GM18909 (cell line): Measurements from ENCODE around the gene PIKFYVE.
A peak's percentile ranks its signal among the peaks of the same experiment; 100 is the strongest.
"Not testable (repeated sequence)": the region's sequence is repeated elsewhere in the genome, so short reads cannot be mapped to it uniquely, and the experiment has no call there.

ENCODE experiments used
- ATAC-seq: cut with Tn5 transposase; IDR thresholded peaks from one replicate; pipeline ENCODE4 v1.9.1; 2021; ENCODE audit warnings: mild to moderate bottlenecking; ENCODE audit not compliant: unreplicated experiment, poor library complexity

Gene PIKFYVE

GRCh38 chr2:208265801-208266552, at the start of gene PIKFYVE:
TSS of gene PIKFYVE (plus strand) at chr2:208266255. CDS start at chr2:208271520, 5,265 bp downstream.
- peak; percentile 90 for ATAC-seq

GRCh38 chr2:208221873-208222272, 44.2 kb upstream of the PIKFYVE start:
- ATAC-seq = not testable (repeated sequence)

- no peak for ATAC-seq
These were observed 43.7 kb upstream of the PIKFYVE start for GRCh38 chr2:208222351-208222750.

- ATAC-seq = no peak
These were observed 41.3 kb upstream of the PIKFYVE start for GRCh38 chr2:208224802-208225201.

- ATAC-seq = no peak
These were observed 38.3 kb upstream of the PIKFYVE start for GRCh38 chr2:208227581-208228232.

- no peak for ATAC-seq
These were observed 37.6 kb upstream of the PIKFYVE start for GRCh38 chr2:208228476-208228875.

GRCh38 chr2:208234786-208235185, 31.3 kb upstream of the PIKFYVE start:
- no peak for ATAC-seq

- ATAC-seq = no peak
These were observed 30.2 kb upstream of the PIKFYVE start for GRCh38 chr2:208235860-208236259.

- ATAC-seq = no peak
These were observed 26.1 kb upstream of the PIKFYVE start for GRCh38 chr2:208239770-208240493.

- no peak for ATAC-seq
These were observed 25.3 kb upstream of the PIKFYVE start for GRCh38 chr2:208240619-208241209.

- no peak for ATAC-seq
These were observed 21.6 kb upstream of the PIKFYVE start for GRCh38 chr2:208244422-208244821.

- no peak for ATAC-seq
These were observed 20.3 kb upstream of the PIKFYVE start for GRCh38 chr2:208245746-208246145.

- no peak for ATAC-seq
These were observed 17.5 kb upstream of the PIKFYVE start for GRCh38 chr2:208248601-208249000.

GRCh38 chr2:208249296-208249695, 16.8 kb upstream of the PIKFYVE start:
- ATAC-seq = no peak

GRCh38 chr2:208250388-208250787, 15.7 kb upstream of the PIKFYVE start:
- no peak for ATAC-seq

GRCh38 chr2:208251098-208251497, 15.0 kb upstream of the PIKFYVE start:
- no peak for ATAC-seq

GRCh38 chr2:208252716-208253492, 13.2 kb upstream of the PIKFYVE start:
- no peak for ATAC-seq

GRCh38 chr2:208253600-208254117, 12.4 kb upstream of the PIKFYVE start:
- ATAC-seq = no peak

GRCh38 chr2:208254118-208254870, 11.8 kb upstream of the PIKFYVE start:
- ATAC-seq = peak; percentile 79
